Activated CD4-positive, alpha-beta T cell treated with anti-CD3 and anti-CD28 coated beads for 48 hours (primary cell): Measurements from ENCODE around the gene BRINP3.

Experiments used
- DNase-seq: peaks from one replicate; pipeline ENCODE4 v3.0.0-alpha.2; 2020

The BRINP3 gene

DNA sequence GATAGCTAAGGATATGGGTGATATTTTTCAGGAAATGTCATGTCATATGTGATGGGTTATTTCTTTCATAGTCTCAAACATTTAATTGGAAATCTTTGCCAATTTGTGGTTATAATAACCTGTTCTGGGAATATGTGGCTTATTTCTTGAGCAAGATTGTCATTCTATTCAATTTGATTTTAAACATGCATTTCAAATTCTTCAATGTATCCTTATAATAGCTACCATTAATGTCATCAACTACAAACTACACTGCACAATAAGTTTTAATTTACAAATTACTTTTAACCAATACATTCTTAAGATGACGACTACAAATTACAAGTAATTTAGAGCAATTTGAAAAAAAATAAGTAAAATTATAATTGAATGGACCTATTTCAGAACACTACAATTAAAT lies 164.9 kb downstream of the BRINP3 start:
- no peak for DNase-seq

DNA sequence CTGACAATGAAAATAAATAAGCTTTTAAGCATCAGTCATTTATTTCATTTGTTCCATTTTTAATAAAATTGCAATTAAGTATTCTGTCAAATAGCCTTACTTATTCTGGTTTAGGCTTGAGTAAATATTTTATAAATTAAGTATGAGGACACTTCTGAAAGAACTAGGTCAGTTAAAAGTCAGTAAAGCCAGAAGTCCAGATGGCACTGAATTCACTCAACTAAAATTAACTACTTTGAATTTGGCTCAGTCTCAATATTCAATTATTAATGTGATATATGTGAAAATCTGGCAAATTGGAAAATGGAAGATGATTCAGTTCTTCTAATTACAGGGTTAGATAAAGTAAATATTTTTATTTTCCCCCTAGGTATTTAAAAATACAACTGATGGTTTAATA lies 174.2 kb downstream of the BRINP3 start:
- DNase-seq: no peak

- no peak for DNase-seq
Measured at GRCh38 chr1:190296453-190296852, 181.2 kb downstream of the BRINP3 start.

DNA sequence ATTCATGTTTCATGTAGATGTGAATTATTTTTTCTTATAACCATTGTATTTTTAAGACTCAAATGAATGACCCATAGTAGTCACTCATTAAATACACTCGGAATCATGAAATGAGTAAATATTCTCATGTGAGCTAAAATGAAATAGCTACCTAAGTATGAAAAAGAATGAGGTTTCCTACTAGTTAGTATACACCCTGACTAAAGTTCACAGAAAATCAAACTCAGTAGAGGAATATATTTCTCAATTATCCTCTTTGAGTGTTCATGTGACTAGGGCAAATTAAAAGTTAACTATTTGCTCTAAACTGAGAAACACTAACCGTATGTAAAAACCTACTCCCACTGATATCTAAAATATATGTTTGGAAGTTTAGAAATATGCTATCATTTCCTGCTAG lies 187.8 kb downstream of the BRINP3 start:
- no peak for DNase-seq

GRCh38 chr1:190286111-190286510 lies 191.6 kb downstream of the BRINP3 start:
- no peak for DNase-seq

GRCh38 chr1:190277107-190277506 lies 200.6 kb downstream of the BRINP3 start:
- DNase-seq: no peak

DNA sequence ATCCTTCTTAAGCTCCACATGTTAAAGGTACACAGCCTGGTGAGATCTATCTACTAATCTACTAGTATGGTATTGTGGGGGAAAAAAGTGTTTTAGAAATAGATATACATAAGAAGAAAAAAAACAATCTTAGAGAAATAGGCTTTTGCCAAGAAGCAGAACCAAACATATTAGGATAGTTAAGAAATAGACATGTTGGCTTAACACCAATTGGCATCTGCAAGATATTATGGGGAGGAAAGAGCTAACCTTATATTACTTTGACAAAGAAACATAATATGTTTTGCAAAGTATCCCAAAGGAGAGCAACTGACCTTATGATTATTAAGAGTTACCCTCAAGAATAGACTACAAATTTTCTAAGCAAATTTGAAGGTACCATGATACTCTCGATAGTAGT lies 202.9 kb downstream of the BRINP3 start:
- DNase-seq: no peak

DNA sequence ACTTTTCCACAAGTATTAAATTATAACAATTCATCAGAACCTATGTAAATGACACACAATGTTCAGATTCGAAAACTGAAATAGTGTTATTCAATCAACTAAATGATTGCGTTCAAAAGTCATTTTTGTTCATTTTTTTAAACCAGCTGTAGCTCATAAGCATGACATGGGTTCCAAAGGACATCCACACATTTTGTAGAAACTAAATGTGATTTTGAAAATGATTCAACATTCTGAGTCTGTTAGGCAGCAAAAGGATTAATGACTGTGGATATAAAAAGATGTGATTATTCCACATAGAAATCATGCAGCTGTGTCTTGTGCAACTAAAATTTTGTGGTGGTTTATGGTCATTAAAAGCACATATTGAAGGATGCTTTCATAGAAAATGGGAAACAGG lies 204.5 kb downstream of the BRINP3 start:
- DNase-seq: no peak

GRCh38 chr1:190262538-190262937 lies 215.1 kb downstream of the BRINP3 start:
- DNase-seq: no peak

- no peak for DNase-seq
Measured at GRCh38 chr1:190259424-190259823, 218.2 kb downstream of the BRINP3 start.

DNA sequence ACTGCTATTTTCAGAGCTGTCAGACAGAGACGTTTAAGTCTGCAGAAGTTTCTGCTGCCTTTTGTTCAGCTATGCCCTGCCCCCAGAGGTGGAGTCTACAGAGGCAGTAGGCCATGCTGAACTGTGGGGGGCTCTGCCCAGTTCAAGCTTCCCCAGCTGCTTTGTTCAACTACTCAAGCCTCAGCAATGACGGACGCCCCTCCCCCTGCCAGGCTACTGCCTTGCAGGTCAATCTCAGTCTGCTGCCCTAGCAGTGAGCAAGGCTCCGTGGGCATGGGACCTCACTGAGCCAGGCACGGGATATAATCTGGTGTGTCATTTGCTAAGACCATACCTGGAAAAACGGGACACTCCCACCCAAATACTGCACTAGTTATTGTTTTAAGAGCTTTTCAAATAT lies 219.7 kb downstream of the BRINP3 start:
- DNase-seq: no peak

DNA sequence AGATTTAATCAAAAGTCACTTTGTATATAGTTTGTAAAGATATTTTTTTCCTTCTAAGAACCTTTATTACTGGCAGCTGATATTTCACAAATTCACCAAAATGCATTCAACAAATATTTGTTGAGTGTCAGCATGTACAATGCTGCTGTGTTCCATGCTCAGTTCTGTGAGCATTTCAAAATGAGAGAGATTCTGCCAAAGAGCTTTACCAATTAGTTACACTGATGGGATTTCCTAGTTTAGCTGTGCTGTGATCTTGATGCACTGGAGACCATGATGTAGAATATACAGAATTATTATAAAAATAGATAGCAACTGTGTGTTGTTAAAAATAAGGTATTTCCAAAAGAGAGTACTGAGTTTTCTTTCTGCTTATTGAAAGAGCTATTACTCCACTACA lies 225.6 kb downstream of the BRINP3 start:
- DNase-seq: no peak

DNA sequence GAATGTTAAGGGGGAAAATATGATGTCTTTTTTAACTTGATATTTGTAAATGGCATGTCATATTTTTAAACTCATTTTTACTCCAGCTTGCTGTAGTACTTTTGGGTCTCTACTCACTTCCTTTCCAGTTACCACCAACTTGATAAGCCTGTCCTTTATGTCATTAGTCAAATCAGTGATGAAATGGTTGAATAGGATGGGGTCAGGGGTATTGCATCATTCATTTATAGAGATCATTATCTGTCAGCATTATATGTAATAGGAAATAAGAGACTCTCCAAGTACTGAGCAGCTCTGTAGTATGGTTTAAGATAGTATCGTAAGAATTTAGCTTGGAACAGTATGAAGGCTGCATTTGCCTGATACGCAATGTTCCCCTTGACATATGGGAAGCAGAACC lies 227.3 kb downstream of the BRINP3 start:
- DNase-seq: no peak

GRCh38 chr1:190244406-190244805 lies 233.3 kb downstream of the BRINP3 start:
- no peak for DNase-seq

GRCh38 chr1:190243056-190243455 lies 234.6 kb downstream of the BRINP3 start:
- DNase-seq: no peak

DNA sequence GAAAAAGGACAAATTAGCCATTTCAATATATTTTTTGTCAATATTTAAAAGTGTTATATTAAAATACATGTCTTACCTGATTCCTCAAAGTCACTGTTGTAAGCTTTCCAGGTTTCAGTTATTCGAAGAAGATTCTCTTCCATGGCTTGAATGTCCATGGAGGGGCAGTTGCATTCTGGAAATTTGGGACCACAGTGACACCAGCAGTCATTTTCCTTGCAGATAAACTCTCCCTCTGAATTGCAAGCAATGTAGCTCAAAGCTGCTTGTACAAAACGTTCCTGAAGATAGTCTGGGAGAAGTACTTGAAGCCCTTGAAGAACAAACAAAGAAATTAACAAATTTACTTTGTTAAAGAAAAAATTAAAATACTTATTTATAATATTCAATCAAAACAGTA lies 251.7 kb downstream of the BRINP3 start:
- DNase-seq: no peak

DNA sequence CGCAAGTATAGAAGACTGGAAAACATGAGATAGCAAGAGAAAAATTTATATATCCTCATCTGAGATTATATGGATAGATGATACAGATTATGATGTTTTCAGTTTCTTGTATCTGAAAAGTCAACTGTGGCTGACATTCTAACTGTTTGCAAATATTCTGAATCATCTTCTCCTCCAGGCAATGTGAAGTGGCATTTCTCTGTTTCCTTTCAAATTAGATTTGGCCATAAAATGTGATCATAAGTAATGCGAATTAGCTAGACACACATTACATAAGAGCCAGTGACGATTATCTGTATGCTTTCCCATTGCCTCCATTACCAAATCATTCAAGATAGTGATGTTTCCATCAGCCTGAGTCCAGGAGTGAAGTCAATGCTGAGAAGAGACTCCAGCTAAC lies 265.2 kb downstream of the BRINP3 start:
- DNase-seq: no peak

DNA sequence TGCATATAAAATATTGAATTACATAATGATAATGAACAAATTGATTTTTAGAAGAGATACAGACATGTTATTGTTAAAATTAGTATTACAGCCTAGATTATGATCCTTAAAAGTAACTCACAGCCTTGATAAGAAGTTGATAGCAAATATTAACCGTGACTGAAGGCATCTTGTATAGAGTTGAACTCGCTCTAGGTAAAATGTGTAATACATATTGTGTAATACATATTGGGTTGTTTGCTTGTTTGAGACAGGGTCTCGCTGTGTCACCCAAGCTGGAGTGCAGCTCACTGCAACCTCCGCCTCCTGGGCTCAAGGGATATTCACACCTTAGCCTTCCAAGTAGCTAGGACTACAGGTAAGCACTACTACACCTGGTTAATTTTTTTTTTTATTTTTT lies 269.9 kb downstream of the BRINP3 start:
- DNase-seq: no peak

DNA sequence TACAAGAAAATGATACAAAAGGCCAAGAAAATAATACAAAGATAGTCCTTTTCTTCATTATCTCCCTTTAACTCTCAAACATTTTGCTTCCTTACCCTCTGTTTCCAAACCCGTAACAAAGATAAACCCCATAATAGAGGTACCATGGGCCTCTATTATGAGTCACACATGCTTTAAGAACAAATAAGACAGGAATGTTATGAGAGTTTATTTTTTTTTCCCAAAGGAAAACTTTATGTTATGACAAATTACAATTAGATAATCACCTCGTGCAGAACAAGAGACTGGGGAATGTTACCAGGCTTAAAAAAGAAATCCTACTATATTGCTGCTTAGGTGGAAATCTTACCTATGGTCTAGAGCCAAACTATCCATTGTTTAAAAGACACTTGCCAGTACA lies 272.0 kb downstream of the BRINP3 start:
- DNase-seq: no peak

- no peak for DNase-seq
Measured at GRCh38 chr1:190196020-190196419, 281.6 kb downstream of the BRINP3 start.

DNA sequence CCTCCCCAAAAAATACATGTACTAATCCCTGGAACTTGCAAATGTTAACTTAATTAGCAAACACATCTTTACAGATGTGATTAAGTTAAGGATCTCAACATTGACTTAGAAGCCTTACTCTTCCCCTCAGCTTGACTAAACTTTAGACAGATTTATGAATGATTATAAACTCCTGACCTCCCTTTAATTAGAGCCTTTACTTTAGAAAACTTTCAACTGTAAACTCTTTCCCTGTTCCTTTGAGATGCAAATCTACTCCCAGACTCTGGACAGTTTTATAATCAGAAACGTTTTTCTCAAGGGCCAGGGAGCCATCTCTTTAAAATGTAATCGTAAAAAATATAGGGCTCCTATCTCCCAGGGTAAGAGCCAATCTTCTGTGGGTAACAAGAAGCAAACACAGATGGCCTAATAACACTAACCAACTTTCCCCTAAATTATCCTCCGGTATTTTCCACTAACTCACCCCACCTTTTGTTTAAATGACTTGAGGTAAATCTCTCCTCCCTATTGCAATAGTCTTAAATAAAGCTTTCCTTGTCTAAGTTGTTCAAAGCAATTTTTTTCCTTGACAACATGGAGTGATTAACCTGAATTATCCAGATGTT lies 284.1 kb downstream of the BRINP3 start:
- DNase-seq: no peak

GRCh38 chr1:190192627-190193026 lies 285.0 kb downstream of the BRINP3 start:
- no peak for DNase-seq

DNA sequence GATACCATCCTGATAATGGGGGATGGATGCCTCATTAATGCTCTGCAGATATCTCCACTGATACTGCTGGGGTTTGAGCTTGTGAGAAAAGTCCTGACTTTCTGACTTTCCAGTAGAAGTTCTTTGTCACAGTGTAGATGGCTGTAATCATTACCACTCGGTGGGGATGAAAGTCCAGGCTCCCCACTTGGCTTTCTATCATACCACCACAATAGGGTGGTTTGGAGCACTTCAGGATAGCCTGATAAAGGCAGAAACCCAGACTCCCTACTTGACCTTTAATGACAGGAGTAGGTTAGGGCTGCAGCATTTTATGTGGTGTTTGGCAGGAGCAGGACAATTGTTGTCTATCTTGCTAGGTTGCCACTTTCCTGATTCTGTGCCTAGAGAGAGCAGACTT lies 294.1 kb downstream of the BRINP3 start:
- no peak for DNase-seq

GRCh38 chr1:190179817-190180216 lies 297.8 kb downstream of the BRINP3 start:
- no peak for DNase-seq

DNA sequence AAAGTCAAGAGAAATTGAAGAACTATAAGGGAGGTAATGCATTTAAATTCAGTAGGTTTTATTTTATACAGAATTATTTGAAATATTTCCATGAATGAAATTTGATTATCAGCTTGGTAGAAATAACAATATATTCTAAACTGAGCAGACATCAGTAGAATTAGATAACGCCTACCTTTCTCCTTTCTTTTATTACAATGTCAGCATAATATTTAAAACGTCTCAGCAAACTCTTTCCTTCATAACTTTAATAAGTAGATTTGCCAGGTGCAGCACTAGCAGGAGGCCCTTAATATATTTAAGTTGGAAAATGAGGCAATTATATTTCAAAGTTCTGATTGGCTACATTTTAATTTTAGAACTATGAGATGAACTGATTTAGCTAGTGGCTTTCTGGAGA lies 298.8 kb downstream of the BRINP3 start:
- no peak for DNase-seq

- DNase-seq: no peak
Measured at GRCh38 chr1:190177555-190177954, 300.1 kb downstream of the BRINP3 start.
